H1 (cell line): Measurements from ENCODE around the gene DNAAF3. TPM values are rescaled to one million over a fixed set of nuclear protein-coding genes. Genes with fewer than 3 reads are reported as not detected.

Source experiments
- CTCF ChIA-PET: fragments of 300-600 bp; sonication (Branson Sonifier 250); formaldehyde crosslinking; loops from one replicate; lab custom pipeline; 2021; ENCODE audit not compliant: partially characterized antibody; lab: Charles Lee
- POLR2A ChIA-PET: fragments of 300-600 bp; sonication (Branson Sonifier 250); formaldehyde crosslinking; loops from one replicate; lab custom pipeline; 2021; ENCODE audit warnings: inconsistent platforms; ENCODE audit not compliant: partially characterized antibody; lab: Charles Lee
- DNase-seq, 2 experiments: peaks; one replicate each; pipeline versions ENCODE4 v3.0.0 to v3.0.0-alpha.2; 2010 to 2022; ENCODE audit warnings: low spot score in 2 of 2, low read depth in 1 of 2, mixed read lengths in 1 of 2
- FAIRE-seq: peaks from 2 replicates; lab custom pipeline; 2011; peaks lifted over from hg19 to GRCh38; lab: Jason Lieb, UNC
- H2AFZ ChIP-seq: 2 replicates; pipeline ENCODE4 v1.8.1; 2012; ENCODE audit warnings: low read length, inconsistent platforms
- H2AK5ac ChIP-seq: 2 replicates; pipeline ENCODE4 v1.6.1; 2013; ENCODE audit warnings: low read depth, low read length
- H2BK120ac ChIP-seq: replicated peaks from 2 replicates; pipeline ENCODE3; 2013; ENCODE audit warnings: low read depth, low read length, inconsistent platforms
- H2BK12ac ChIP-seq: 2 replicates; pipeline ENCODE4 v1.6.1; 2013; ENCODE audit warnings: low read depth, low read length
- H2BK15ac ChIP-seq: 2 replicates; pipeline ENCODE4 v1.6.1; 2013; ENCODE audit warnings: low read length
- H2BK20ac ChIP-seq: 2 replicates; pipeline ENCODE4 v1.6.1; 2013; ENCODE audit warnings: low read length
- H2BK5ac ChIP-seq: 2 replicates; pipeline ENCODE4 v1.6.1; 2013; ENCODE audit warnings: low read depth, low read length
- H3K14ac ChIP-seq: 2 replicates; pipeline ENCODE4 v1.6.1; 2013; ENCODE audit warnings: inconsistent platforms; ENCODE audit not compliant: insufficient read length
- H3K18ac ChIP-seq: 2 replicates; pipeline ENCODE4 v1.6.1; 2013; ENCODE audit warnings: low read length; ENCODE audit errors: extremely low read depth
- H3K23ac ChIP-seq: 2 replicates; pipeline ENCODE4 v1.6.1; 2013; ENCODE audit warnings: inconsistent platforms; ENCODE audit not compliant: insufficient read length
- H3K23me2 ChIP-seq: 2 replicates; pipeline ENCODE4 v1.6.1; 2013; ENCODE audit warnings: low read depth, low read length
- H3K27ac ChIP-seq: 2 replicates; pipeline ENCODE4 v1.6.1; 2011; ENCODE audit warnings: low read depth, low read length, inconsistent platforms
- H3K27me3 ChIP-seq, 4 experiments: replicated peaks in 1 of 4; 1 replicate in 1 of 4; 2 replicates in 3 of 4; pipeline versions ENCODE4 v1.6.1 to v1.8.1; 2011 to 2013; ENCODE audit warnings: low read length in 3 of 4, mild to moderate bottlenecking in 3 of 4, inconsistent platforms in 2 of 4, mixed read lengths in 2 of 4, moderate library complexity in 1 of 4; ENCODE audit not compliant: control insufficient read depth in 3 of 4, insufficient read depth in 3 of 4; ENCODE audit errors: extremely low read depth in 1 of 4
- H3K36me3 ChIP-seq, 4 experiments: 2 replicates each; pipeline versions ENCODE4 v1.6.1 to v1.8.1; 2011 to 2013; ENCODE audit warnings: mild to moderate bottlenecking in 4 of 4, low read length in 3 of 4, moderate library complexity in 2 of 4, control low read depth in 1 of 4, inconsistent platforms in 1 of 4; ENCODE audit not compliant: insufficient read depth in 4 of 4, control insufficient read depth in 2 of 4
- H3K4ac ChIP-seq: replicated peaks from 2 replicates; pipeline ENCODE3; 2013; ENCODE audit warnings: low read length, low read depth, mixed read lengths, inconsistent platforms; ENCODE audit not compliant: insufficient read length
- H3K4me1 ChIP-seq, 4 experiments: replicated peaks in 1 of 4; 1 replicate in 1 of 4; 2 replicates in 3 of 4; pipeline versions ENCODE4 v1.6.1 to v1.8.1; 2011 to 2013; ENCODE audit warnings: low read length in 3 of 4, inconsistent platforms in 2 of 4, mixed read lengths in 1 of 4; ENCODE audit not compliant: insufficient read depth in 4 of 4, control insufficient read depth in 3 of 4
- H3K4me2 ChIP-seq, 2 experiments: 2 replicates each; pipeline versions ENCODE4 v1.6.1 to v1.8.1; 2011 to 2013; ENCODE audit warnings: low read depth in 2 of 2, low read length in 2 of 2, control low read depth in 1 of 2, inconsistent platforms in 1 of 2, mild to moderate bottlenecking in 1 of 2; ENCODE audit not compliant: insufficient read depth in 1 of 2
- H3K4me3 ChIP-seq, 4 experiments: fragments of 200-600, 300-600 bp in 1 of 4; sonication (generic), shearing (Covaris generic), sonication (Bioruptor Twin) in 1 of 4; 2 replicates each; pipeline versions ENCODE4 v1.5.1 to v1.8.1; 2011 to 2016; ENCODE audit warnings: low read length in 4 of 4, low read depth in 3 of 4, control low read depth in 2 of 4, inconsistent platforms in 2 of 4, mild to moderate bottlenecking in 2 of 4, mixed read lengths in 1 of 4, moderate library complexity in 1 of 4; ENCODE audit not compliant: insufficient read depth in 2 of 4; ENCODE audit errors: extremely low read depth in 1 of 4
- H3K56ac ChIP-seq: replicated peaks from 2 replicates; pipeline ENCODE3; 2013; ENCODE audit warnings: low read depth, mild to moderate bottlenecking, mixed read lengths, low read length, inconsistent platforms; ENCODE audit not compliant: insufficient read length
- H3K79me1 ChIP-seq: 2 replicates; pipeline ENCODE4 v1.6.1; 2013; ENCODE audit warnings: low read depth, low read length, control low read depth
- H3K79me2 ChIP-seq, 2 experiments: 2 replicates each; pipeline versions ENCODE4 v1.6.1 to v1.8.1; 2012 to 2013; ENCODE audit warnings: low read length in 2 of 2, mild to moderate bottlenecking in 2 of 2, inconsistent platforms in 1 of 2; ENCODE audit not compliant: insufficient read depth in 2 of 2, control insufficient read depth in 1 of 2
- H3K9ac ChIP-seq, 4 experiments: replicated peaks in 1 of 4; 1 replicate in 1 of 4; 2 replicates in 3 of 4; pipeline versions ENCODE4 v1.6.1 to v1.8.1; 2011 to 2013; ENCODE audit warnings: low read depth in 3 of 4, low read length in 3 of 4, control low read depth in 2 of 4, mild to moderate bottlenecking in 2 of 4, moderate library complexity in 2 of 4, inconsistent platforms in 1 of 4; ENCODE audit errors: extremely low read depth in 1 of 4
- H3K9me3 ChIP-seq, 2 experiments: 2 replicates each; pipeline versions ENCODE4 v1.6.1 to v1.8.1; 2012 to 2013; ENCODE audit warnings: mild to moderate bottlenecking in 2 of 2, moderate library complexity in 2 of 2, control low read depth in 1 of 2, inconsistent platforms in 1 of 2, low read depth in 1 of 2, low read length in 1 of 2, mixed read lengths in 1 of 2; ENCODE audit not compliant: insufficient read depth in 2 of 2
- H4K20me1 ChIP-seq, 2 experiments: replicated peaks in 1 of 2; 2 replicates each; pipeline versions ENCODE3 to v1.8.1; 2011 to 2013; ENCODE audit warnings: inconsistent platforms in 2 of 2, low read length in 2 of 2, mild to moderate bottlenecking in 1 of 2; ENCODE audit not compliant: insufficient read depth in 2 of 2, control insufficient read depth in 1 of 2
- H4K5ac ChIP-seq: 2 replicates; pipeline ENCODE4 v1.6.1; 2013; ENCODE audit warnings: low read length, low read depth, mixed read lengths, inconsistent platforms; ENCODE audit not compliant: insufficient read length
- H4K8ac ChIP-seq: 2 replicates; pipeline ENCODE4 v1.8.0; 2013; ENCODE audit warnings: mild to moderate bottlenecking, moderate library complexity, low read length, inconsistent platforms; ENCODE audit not compliant: insufficient read depth; ENCODE audit errors: extremely low read depth
- H4K91ac ChIP-seq: replicated peaks from 2 replicates; pipeline ENCODE3; 2013; ENCODE audit warnings: low read length, mixed read lengths, inconsistent platforms; ENCODE audit not compliant: insufficient read length
- BCL11A ChIP-seq, 2 experiments: IDR thresholded peaks; one replicate each; pipeline ENCODE4 v1.6.1; 2011; ENCODE audit warnings: low read depth in 2 of 2, low read length in 2 of 2, mild to moderate bottlenecking in 2 of 2
- E2F6 ChIP-seq: IDR thresholded peaks from 2 replicates; pipeline ENCODE4 v1.6.1; 2012; ENCODE audit warnings: inconsistent platforms
- HDAC6 ChIP-seq: IDR thresholded peaks from one replicate; pipeline ENCODE4 v1.7.1; 2012; ENCODE audit warnings: low read depth, mild to moderate bottlenecking, inconsistent platforms, low read length, moderate library complexity
- MAX ChIP-seq: IDR thresholded peaks from 2 replicates; pipeline ENCODE4 v1.6.1; 2012; ENCODE audit warnings: inconsistent platforms
- NRF1 ChIP-seq: IDR thresholded peaks from 2 replicates; pipeline ENCODE4 v1.6.1; 2011; ENCODE audit warnings: mild to moderate bottlenecking, low read depth, low read length, improper control_type of control experiment
- RXRA ChIP-seq: IDR thresholded peaks from 2 replicates; pipeline ENCODE4 v1.6.1; 2011; ENCODE audit warnings: low read depth, mild to moderate bottlenecking, low read length, moderate library complexity; ENCODE audit not compliant: insufficient read depth
- SIX5 ChIP-seq: IDR thresholded peaks from 2 replicates; pipeline ENCODE4 v1.6.1; 2011; ENCODE audit warnings: mild to moderate bottlenecking, low read depth, low read length
- TAF1 ChIP-seq: IDR thresholded peaks from 2 replicates; pipeline ENCODE4 v1.6.1; 2011; ENCODE audit warnings: mild to moderate bottlenecking, low read depth, low read length
- WGBS, 2 experiments: shearing (Covaris generic) in 1 of 2; methylation state at CpG; one replicate each; pipeline versions ENCODE4 v1.1.6 to v1.1.7; 2013 to 2015; ENCODE audit warnings: low lambda C conversion rate in 2 of 2, mixed read lengths in 2 of 2, inconsistent platforms in 1 of 2, low coverage in 1 of 2, missing lambda C conversion rate in 1 of 2; ENCODE audit not compliant: insufficient replicate concordance in 2 of 2, insufficient coverage in 1 of 2, insufficient read length in 1 of 2; ENCODE audit errors: extremely low coverage in 1 of 2, missing lambda C conversion rate in 1 of 2; 5-methylcytosine and 5-hydroxymethylcytosine counted together
- polyA plus RNA-seq, 7 experiments: library from polyadenylated mRNA; depleted of rRNA in 3 of 7; stranded (reverse) in 5 of 7; unstranded in 2 of 7; fragments of >200 nt in 5 of 7; fragments of 200-250 nt in 2 of 7; gene quantifications; 1 replicate in 5 of 7; 2 replicates in 1 of 7; 4 replicates in 1 of 7; pipeline versions ENCODE4 v1.2.1 to v1.2.3, GENCODE V29; 2011 to 2013; ENCODE audit warnings: missing spikeins in 2 of 7, mixed read lengths in 2 of 7
- total RNA-seq: library from RNA; stranded (reverse); fragmentation: NEBNext Ultra II Directional; extraction: Animal tissue kit (Norgen Biotek cat#: 25700); gene quantifications from 2 replicates; pipeline ENCODE4 v1.2.1, GENCODE V29; 2021

Gene DNAAF3
- total and polyA plus RNA-seq, 2 of the 8 experiments (the other 6 are each of a cell fraction or from before 2014, with no cell fraction given), result 5.4 to 8.0 TPM

GRCh38 chr19:55175117-55175867 is 8.9 kb upstream of the DNAAF3 start:
- peak overlapping the region; percentile 87 to 97 for H3K4me2 ChIP-seq
- no peak overlapping the region for H3K14ac ChIP-seq
- peaks cover 2 to 53% (median 36%) of the 10 kb centered on the region in 4 experiments; a peak in 6 of 7 replicates for H3K27me3 ChIP-seq
- no peak overlapping the region for H3K56ac ChIP-seq
- H2AFZ ChIP-seq, result no peak overlapping the region
- no peak overlapping the region; the same call in 1 of the 2 replicates for H4K8ac ChIP-seq
- peaks cover 5 to 26% (median 18%) of the 10 kb centered on the region in 4 experiments for H3K4me1 ChIP-seq
- no peaks in the 10 kb centered on the region for H3K36me3 ChIP-seq
- 67% methylated on average over 42 of the region's 43 CpGs; no CpG with 5 or more reads in 1 of the 2 experiments for WGBS, 2 experiments
- H4K20me1 ChIP-seq, result peaks cover 0 to under 1% of the 10 kb centered on the region in 2 experiments
- H3K9ac ChIP-seq, result no peak overlapping the region
- peak overlapping the region in 2 of 4 experiments; percentile 17 to 76; a peak in 2 of 8 replicates for H3K4me3 ChIP-seq
- no peak overlapping the region for H4K5ac ChIP-seq
- H3K9me3 ChIP-seq, result no peaks in the 10 kb centered on the region
- no peak overlapping the region for H2AK5ac ChIP-seq
- no peak for TF ChIP-seq HDAC6
- peak; percentile 47 for TF ChIP-seq NRF1
- TF ChIP-seq E2F6, result peak; percentile 45; the same call in 1 of the 2 replicates
- TF ChIP-seq TAF1, result no peak
- no peak for TF ChIP-seq SIX5
- no peak for TF ChIP-seq RXRA
- peak; percentile 37; the same call in 1 of the 2 replicates for TF ChIP-seq MAX
- no peak for TF ChIP-seq BCL11A (IDR thresholded peaks at IDR 0.05; ENCODE audit: low read depth in 2 of 2, low read length in 2 of 2)
- H2BK5ac ChIP-seq, result no peak overlapping the region
- H2BK15ac ChIP-seq, result 0 out of 2 replicates have a peak overlapping the region, but pooled peaks have one; percentile 92
- DNase-seq (peak in 1 of 2 experiments; percentile 60), FAIRE-seq (no peak)
- H3K18ac ChIP-seq, result peak overlapping the region; percentile 78
- H2BK120ac ChIP-seq, result no peak overlapping the region
- no peak overlapping the region for H3K27ac ChIP-seq
- H3K4ac ChIP-seq, result no peak overlapping the region
- H4K91ac ChIP-seq, result peak overlapping the region; percentile 56
- no peak overlapping the region for H3K23ac ChIP-seq
- H2BK12ac ChIP-seq, result peak overlapping the region; percentile 60; the same call in 1 of the 2 replicates
- CTCF ChIA-PET, result interaction anchor here (0.6 to 3.2 kb wide), 14 partner anchors 9 to 836 kb away, joined by 3 to 28 read pairs (median 4); partner anchors contain the start of gene DNAAF3
- H2BK20ac ChIP-seq, result no peak overlapping the region
- no peaks in the 10 kb centered on the region for H3K79me2 ChIP-seq
- POLR2A ChIA-PET, result interaction anchor here (0.7 to 3.3 kb wide), 11 partner anchors 9 to 424 kb away, joined by 3 to 16 read pairs (median 4); partner anchors contain the start of genes DNAAF3, FIZ1, PPP6R1 and UBE2S
- H3K23me2 ChIP-seq, result peaks cover 25% of the 10 kb centered on the region; the same call in 1 of the 2 replicates
- no peaks in the 10 kb centered on the region for H3K79me1 ChIP-seq
